ENCODE results near the gene ZDHHC18.
"Not testable (repeated sequence)": the region's sequence is repeated elsewhere in the genome, so short reads cannot be mapped to it uniquely, and the experiment has no call there.

Gene ZDHHC18

GRCh38 chr1:26833432-26834405 lies 7.2 kb downstream of the ZDHHC18 start:
- DNase-seq, result no peak

GRCh38 chr1:26837665-26838064 lies 11.2 kb downstream of the ZDHHC18 start:
- not testable (repeated sequence) for DNase-seq

- no peak for DNase-seq
Observed at GRCh38 chr1:26838474-26839338, 12.2 kb downstream of the ZDHHC18 start.

- no peak for DNase-seq
Observed at GRCh38 chr1:26839339-26839722, 12.8 kb downstream of the ZDHHC18 start.

GRCh38 chr1:26839779-26840178 lies 13.3 kb downstream of the ZDHHC18 start:
- DNase-seq, result no peak

DNA sequence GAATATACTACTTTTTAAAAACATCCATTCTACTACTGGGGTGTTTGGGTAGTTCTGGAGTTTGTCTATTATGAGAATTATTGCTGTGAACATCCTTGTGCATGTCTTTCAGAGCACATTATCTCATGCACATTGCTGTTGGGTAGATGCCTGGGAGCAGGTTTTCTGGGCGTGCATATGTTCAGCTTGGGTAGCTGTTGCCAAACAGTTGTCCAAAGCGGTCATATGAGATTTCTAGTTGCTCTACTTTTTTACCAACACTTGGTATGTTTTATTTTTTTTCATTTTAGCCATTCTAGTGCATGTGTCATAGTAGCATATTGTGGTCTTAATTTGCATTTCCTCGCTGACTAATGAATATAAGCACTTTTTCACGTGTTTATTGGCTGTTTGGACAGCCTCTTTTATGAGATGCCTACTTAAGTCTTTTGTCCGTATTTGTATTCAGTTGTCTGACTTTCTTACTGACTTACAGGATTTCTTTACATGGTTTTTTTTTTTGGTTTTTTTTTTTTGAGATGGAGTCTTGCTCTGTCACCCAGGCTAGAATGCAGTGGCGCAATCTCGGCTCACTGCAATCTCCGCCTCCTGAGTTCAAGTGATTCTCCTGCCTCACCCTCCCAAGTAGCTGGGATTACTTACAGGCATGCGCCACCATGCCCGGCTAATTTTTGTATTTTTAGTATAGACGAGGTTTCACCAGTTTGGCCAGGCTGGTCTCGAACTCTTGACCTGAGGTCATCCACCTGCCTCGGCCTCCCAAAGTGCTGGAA lies 18.1 kb downstream of the ZDHHC18 start:
- DNase-seq, result no peak

DNA sequence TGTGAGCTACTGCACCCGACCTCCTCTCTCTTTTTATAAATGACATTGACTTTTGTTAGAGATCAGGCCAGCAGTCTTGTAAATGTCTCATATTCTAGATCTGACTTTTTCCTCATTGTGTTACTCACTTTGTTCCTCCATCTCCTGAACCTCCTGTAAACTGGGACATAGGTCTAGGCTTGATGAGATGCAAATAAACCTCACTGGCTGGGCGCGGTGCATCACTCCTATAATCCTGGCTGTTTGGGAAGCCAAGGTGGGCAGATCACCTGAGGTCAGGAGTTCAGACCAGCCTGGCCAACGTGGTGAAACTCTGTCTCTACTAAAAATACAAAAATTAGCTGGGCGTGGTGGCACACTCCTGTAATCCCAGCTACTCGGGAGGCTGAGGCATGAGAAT lies 21.3 kb downstream of the ZDHHC18 start:
- not testable (repeated sequence) for DNase-seq

DNA sequence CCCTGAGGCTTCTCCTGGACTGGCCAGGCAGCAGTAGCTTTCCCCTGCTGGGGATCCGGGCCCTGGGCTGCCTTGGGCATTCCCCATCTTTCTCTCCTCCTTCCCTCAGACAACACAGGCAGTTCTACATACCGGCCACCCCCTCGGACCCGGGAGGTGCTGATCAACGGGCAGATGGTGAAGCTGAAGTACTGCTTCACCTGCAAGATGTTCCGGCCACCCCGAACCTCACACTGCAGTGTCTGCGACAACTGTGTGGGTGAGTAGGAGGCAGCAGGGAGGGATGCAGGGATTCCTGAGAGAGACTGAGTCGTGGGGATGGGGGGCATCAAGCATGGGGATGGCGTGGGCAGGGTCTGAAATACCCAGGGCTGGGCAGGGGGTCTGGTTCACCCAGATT lies 22.0 kb downstream of the ZDHHC18 start:
- no peak for DNase-seq

GRCh38 chr1:26848941-26849774 lies 22.7 kb downstream of the ZDHHC18 start:
- no peak for DNase-seq

DNA sequence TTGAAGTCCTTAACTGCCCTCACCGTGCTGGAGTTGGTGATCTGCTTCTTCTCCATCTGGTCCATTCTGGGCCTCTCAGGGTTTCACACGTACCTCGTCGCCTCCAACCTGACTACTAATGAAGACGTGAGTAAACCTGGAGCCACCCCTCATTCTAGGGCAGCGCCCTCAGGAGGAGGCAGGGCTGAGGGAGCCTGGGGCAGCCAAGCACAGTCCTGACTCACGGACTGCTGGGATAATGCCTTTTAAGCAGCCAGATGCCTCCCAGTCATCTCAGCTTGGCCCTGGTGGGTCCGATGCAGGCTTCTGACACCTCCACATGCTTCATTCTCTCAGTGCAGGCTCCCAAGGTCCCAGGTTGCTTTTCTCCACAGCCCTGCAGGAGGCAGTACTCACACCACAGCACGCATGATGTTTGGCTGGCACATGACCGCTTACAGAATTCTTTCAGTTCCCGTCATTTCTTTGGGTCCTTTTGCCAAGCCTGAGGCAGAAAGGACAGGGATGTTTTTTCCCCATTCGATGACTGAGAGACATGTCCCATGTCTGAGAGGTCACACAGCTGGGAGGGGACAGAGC lies 24.7 kb downstream of the ZDHHC18 start:
- no peak for DNase-seq

DNA sequence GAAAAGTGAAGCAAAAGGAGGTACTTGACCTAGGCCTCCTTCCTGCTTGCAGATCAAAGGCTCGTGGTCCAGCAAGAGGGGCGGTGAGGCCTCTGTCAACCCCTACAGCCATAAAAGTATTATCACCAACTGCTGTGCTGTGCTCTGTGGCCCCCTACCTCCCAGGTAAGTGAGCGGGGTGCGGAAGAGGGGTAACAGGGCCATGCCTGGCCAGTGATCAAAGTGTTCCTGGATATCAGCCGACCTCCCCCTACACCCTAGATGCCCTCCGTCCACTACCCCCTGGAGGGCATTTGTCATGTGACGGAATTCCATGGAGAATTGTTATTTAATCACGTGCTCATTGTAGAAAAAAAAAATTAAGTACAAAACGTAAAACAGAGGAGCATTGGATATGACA lies 26.2 kb downstream of the ZDHHC18 start:
- no peak for DNase-seq

DNA sequence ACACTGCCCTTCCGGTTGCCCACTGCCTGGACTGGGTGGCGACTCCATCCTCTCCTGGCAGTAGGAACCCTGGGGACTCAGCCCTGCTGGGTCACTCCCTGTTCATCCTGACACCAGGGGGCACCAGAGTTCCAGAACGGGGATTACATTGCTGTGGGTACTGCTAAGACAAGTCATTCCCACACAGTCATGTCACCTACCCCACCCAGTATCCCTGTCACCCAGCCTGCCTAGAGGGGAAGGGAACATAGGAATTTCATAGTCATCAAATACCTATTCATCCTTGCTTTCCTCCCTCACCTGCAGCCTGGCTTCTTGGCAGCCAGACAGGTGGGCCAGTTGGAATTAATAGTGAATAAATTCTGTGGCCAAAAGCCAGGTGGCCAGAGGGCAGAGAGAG lies 26.7 kb downstream of the ZDHHC18 start:
- DNase-seq, result peak; percentile 65 to 82 (median 71)

DNA sequence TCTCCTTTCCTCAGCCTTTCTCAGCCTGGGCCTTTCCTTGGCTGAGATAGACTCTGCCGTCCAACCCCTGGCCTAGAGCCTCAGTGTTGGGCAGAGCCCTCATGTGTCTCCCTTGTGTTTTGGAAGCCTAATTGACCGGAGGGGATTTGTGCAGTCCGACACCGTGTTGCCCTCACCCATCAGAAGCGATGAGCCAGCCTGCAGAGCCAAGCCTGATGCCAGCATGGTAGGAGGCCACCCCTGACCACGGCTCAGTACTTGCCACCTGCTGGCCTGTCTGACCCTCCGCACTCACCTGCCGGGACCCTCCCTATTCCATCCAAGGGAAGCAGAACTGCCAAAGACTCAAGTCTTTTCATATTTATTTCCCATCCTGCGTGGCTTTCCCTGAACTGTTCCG lies 27.1 kb downstream of the ZDHHC18 start:
- DNase-seq, result no peak

DNA sequence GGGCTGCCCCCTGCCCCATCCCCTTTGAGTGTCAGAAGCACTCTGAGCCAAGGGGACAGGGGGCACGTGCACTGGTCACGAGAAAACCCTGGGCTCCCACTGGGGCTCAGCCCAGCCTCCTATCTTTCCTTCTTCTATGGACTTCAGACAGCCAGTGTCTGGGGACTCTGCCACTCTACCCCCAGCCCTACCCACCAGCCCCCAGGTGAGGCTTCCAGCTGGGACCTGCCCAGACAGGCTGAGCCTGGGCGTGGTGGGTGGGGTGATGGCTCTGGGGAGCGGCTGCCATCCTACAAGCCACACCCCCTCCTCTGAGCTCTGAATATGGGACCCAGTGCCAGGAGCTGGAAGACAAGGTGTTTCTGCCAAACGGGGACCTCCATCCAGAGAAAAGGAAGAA lies 28.4 kb downstream of the ZDHHC18 start:
- no peak for DNase-seq

GRCh38 chr1:26855636-26856035 lies 29.1 kb downstream of the ZDHHC18 start:
- DNase-seq, result no peak

DNA sequence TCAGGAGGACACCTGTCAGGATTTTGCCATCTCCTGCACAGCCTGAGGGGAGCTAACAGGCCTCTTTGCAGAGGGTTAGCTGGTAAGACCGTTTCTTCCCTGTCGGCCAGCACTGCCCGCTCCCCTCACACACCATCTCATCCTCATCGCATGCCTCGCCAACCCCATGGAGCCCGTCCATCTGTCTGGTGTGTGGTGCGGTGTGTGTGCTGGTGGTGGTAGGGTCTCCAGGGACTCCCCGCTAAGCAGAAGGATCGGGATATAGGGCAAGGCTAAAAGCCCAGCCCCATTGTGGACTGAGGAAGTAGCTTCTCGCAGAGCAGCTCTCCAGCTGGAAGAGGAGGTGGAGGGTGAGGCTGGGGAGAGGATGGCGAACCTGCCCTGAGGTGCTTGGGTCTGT lies 29.7 kb downstream of the ZDHHC18 start:
- DNase-seq, result no peak

DNA sequence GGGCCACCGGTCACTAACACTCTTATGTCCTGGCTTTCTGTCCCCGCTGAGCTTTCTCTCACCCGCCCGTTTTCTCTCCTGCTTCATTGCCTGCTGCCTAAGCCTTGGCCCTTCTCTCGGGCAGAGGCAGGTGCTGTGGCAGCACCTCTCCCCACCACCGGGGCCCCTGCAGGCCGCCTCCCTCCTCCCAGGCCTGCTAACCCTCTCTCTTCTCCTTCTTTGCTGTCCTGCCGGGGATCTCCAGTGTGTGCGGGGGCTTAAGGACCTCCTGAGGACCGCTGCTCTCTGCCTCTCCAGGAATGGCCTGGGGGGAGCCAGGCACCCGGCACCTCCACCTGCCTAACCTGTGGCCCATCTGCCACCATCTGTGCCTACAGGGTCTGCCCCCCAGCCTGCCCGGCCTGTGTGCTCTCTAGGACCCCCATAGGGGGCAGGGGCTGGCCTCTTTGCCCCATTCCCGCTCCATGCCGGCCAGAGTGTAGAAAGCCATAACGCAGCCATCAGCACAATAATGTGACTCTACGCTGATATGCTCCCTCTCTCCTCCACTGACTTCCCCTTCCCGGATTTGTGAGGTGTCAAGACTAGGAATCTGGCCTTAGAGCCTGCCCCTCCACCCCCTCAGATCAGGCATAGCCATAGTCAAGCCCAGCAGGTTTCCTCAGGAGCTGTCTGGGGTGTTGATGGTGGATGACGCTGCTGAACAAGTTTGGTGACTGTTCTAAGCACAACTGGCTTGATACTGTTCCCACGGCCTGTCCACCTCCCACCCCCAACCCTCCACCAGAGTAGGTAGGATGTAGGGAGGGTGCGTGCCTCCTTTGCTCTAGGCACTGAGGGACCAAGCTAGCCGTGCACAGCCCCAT lies 30.3 kb downstream of the ZDHHC18 start:
- DNase-seq, result no peak

GRCh38 chr1:26857473-26858060 lies 31.1 kb downstream of the ZDHHC18 start:
- DNase-seq, result no peak

DNA sequence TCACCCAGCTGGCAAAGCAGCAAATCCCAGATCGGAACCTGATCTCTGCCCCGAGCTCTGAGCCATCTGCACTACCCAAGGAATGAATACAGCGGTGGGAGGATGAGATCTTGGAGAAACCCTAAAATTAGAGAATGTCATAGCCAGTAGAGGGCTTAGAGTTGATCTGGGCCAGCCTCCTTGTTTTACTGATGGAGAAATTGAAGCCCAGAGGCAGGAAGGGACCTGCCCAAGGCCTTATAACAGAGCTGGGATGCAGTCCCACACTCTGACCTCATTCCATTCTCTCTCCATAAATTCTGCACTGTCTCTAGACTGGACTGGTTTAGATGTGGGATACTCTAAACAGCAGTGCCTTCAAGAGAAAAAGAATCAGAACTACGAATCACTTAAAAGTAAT lies 31.7 kb downstream of the ZDHHC18 start:
- no peak for DNase-seq
